ENCODE measurements around the gene SYCP2L. TPM values are rescaled to one million over a fixed set of nuclear protein-coding genes. Genes with fewer than 3 reads are reported as not detected.

The SYCP2L gene
- total RNA-seq, 4 donors from 2014 or later: 0.47 to 3.3 (median 1.6) TPM

- ATAC-seq (ENCODE audit: low FRiP score): no peak
- no peak for DNase-seq (ENCODE audit: low spot score)
- TF ChIP-seq CTCF (IDR thresholded peaks at IDR 0.05): no peak
Measured at GRCh38 chr6:10933126-10933525, 46.3 kb downstream of the SYCP2L start.

- TF ChIP-seq CTCF (IDR thresholded peaks at IDR 0.05): no peak
- DNase-seq (ENCODE audit: low spot score) (no peak), ATAC-seq (ENCODE audit: low FRiP score) (no peak)
Measured at GRCh38 chr6:10939840-10940239, 53.0 kb downstream of the SYCP2L start.

DNA sequence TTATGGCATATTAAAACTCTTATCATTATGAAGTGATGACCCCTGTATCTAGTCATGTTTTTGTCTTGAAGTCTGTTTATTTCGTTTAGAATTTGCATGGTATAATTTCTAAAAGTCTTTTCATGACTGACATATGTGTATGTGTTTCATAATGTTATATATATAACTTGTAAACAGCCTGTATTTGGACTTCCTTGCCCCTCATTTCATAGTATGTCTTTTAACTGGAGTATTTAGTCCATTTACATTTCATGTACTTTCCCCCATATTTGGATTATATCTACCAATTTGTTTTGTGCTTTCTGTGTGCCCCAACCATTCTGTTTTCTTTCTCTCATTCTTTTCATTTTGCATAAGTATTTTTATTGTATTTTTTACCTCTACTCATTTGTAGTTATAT lies 59.0 kb downstream of the SYCP2L start:
- ATAC-seq (ENCODE audit: low FRiP score) (no peak), DNase-seq (ENCODE audit: low spot score) (no peak)
- no peak for TF ChIP-seq CTCF (IDR thresholded peaks at IDR 0.05)

DNA sequence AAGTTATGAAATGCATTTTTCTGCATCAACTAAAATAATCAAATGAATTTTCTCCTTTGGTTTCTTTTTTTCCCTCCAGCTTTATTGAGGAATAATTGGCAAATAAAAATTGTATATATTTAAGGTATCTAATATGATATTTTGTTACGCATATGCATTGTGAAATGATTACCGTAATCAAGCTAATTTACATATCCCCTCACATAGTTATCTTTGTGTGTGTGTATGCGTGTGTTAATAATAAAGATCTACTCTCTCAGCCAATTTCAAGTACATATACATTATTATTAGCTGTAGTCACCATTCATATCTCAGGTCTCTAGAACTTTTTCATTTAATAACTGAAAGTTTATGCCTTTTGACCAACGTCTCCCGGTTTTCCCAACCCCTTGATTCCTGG lies 61.1 kb downstream of the SYCP2L start:
- ATAC-seq (ENCODE audit: low FRiP score): no peak
- DNase-seq (ENCODE audit: low spot score): no peak
- TF ChIP-seq CTCF (IDR thresholded peaks at IDR 0.05): no peak

DNA sequence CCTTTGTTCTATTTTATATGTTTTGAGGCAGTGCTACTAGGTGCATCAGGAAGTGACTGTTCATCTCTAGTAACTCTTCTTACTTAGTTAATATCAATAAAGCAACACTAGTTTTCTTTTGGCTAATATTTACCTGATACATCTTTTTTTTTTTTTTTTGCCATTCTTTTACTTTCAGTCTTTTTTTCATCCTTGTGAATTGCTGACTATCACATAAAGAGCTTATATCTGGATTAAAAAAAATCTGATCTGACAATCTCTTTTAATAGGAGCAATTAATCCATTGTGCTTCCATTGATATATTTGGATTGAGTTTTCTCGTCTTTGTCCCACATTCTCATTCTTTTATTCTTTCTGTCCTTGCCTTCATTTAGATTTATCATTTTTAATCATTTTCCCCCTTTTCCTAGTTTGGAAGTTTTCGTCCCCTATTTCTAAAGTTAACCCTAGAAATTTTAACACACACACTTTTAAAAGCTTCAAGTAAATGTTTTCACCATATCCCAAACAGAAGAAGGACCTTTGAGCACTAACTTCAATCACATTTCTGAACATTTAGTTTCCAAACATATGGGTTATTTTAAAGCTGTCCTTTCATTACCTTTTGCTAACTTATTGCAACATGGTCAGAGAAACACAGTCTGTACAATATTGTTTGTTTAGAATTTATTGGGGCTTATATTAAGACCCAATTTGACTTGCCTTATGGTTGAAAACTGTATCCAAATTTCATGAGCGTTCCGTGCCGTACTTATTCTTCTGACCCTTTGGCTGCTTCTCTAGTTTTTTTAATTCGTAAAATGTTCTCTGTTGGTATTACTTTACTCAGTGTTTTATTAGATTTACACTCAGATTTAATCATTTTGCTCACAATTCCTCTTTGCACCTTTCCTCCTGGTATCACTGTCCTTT lies 63.0 kb downstream of the SYCP2L start:
- no peak for TF ChIP-seq CTCF (IDR thresholded peaks at IDR 0.05)
- ATAC-seq (ENCODE audit: low FRiP score): no peak

GRCh38 chr6:10951675-10952282 lies 64.9 kb downstream of the SYCP2L start:
- ATAC-seq (ENCODE audit: low FRiP score) (no peak), DNase-seq (ENCODE audit: low spot score) (no peak)
- no peak for TF ChIP-seq CTCF (IDR thresholded peaks at IDR 0.05)

More for the DNA sequence above, 63.0 kb downstream of the SYCP2L start:
- DNase-seq (ENCODE audit: low spot score): no peak

Measured in omental fat pad (tissue), 4 donors.